Measurements from ENCODE around the gene YPEL2.
A peak's percentile ranks its signal among the peaks of the same experiment; 100 is the strongest.

YPEL2 gene

GRCh38 chr17:59436900-59437299 is 105.4 kb downstream of the YPEL2 start:
- DNase-seq, result no peak

- DNase-seq, result no peak
Observed at GRCh38 chr17:59437791-59438281, 106.4 kb downstream of the YPEL2 start.

- DNase-seq, result no peak
Observed at GRCh38 chr17:59439262-59439661, 107.8 kb downstream of the YPEL2 start.

GRCh38 chr17:59439741-59440211 is 108.3 kb downstream of the YPEL2 start:
- no peak for DNase-seq

- DNase-seq, result peak; percentile 46 to 88
Observed at GRCh38 chr17:59440757-59441463, 109.5 kb downstream of the YPEL2 start.

GRCh38 chr17:59441464-59442096 is 110.1 kb downstream of the YPEL2 start:
- no peak for DNase-seq

GRCh38 chr17:59443106-59443505 is 111.7 kb downstream of the YPEL2 start:
- DNase-seq, result no peak
